Measurements from ENCODE around the gene ARHGAP45. TPM values are rescaled to one million over a fixed set of nuclear protein-coding genes. Genes with fewer than 3 reads are reported as not detected.

The ARHGAP45 gene
- total and polyA plus RNA-seq, 2 of the 8 experiments (the other 6 are each of a cell fraction or from before 2014, with no cell fraction given), result 31.4 to 41.8 TPM

DNA sequence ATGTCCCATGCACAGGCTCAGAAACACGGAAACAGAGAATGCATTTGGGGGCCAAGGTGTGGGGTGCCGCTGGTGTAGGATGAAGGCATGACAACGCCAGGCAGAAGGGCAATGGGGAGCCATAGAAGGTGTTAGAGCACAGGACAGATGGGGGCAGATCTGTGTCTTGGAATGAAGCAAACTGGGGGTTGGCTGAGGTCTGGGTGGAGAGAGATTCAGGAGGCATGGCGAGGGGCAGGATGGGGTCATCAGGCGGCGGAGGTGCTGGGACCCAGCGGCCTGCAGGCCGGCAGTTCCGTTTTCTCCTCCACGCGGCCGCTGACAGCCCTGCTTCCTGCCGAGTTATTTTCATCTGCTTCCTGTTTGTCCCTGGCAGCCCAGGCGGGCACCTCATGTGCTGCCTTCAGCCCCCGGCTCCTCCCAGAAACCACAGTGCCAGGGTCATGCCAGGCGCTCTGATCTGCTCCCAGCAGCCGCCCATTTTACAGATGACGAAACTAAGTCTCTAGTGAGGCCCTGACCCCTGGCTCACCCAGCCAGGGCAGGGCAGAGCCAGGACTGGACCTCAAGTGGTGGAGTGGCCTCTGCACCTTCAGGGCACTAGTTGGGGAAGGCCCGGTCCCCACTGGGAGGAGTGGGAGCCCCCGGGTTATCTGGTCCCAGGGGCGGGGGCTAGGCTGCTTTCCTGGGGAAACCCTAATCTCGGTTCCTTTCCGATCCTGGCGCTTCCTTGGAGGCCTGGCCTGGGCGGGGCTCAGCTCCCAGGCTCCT is 2.2 kb downstream of the ARHGAP45 start:
- no peak overlapping the region for H3K9ac ChIP-seq (replicated peaks in 1 of 4; ENCODE audit: extremely low read depth in 1 of 4, low read depth in 3 of 4, low read length in 3 of 4)
- ChIA-PET CTCF (ENCODE audit: partially characterized antibody) (interaction anchor here (0.7 to 1.9 kb wide), 2 partner anchors 16 to 119 kb away, joined by 3 to 7 read pairs; no protein-coding TSS in a partner anchor), POLR2A (ENCODE audit: partially characterized antibody) (interaction anchor here (1.1 to 7.1 kb wide), 4 partner anchors 11 to 200 kb away, joined by 3 to 72 read pairs (median 50); partner anchors contain the start of gene CIRBP)
- 86% methylated on average over 24 of the region's 25 CpGs; no CpG with 5 or more reads in 1 of the 2 experiments for WGBS, 2 experiments (ENCODE audit: extremely low coverage in 1 of 2, insufficient coverage in 1 of 2, insufficient read length in 1 of 2, insufficient replicate concordance in 2 of 2, low coverage in 1 of 2, low lambda C conversion rate in 2 of 2, missing lambda C conversion rate in 1 of 2)
- H2AFZ ChIP-seq (ENCODE audit: low read length), result no peak overlapping the region
- no peak overlapping the region for H2BK12ac ChIP-seq (ENCODE audit: low read depth, low read length)
- H2AK5ac ChIP-seq (ENCODE audit: low read depth, low read length), result peak overlapping the region; percentile 65; the same call in 1 of the 2 replicates
- DNase-seq (ENCODE audit: low read depth in 1 of 2, low spot score in 2 of 2), result no peak
- H4K91ac ChIP-seq (replicated peaks; ENCODE audit: insufficient read length, low read length), result no peak overlapping the region
- H3K18ac ChIP-seq (ENCODE audit: extremely low read depth, low read length), result no peak overlapping the region
- no peak overlapping the region for H4K8ac ChIP-seq (ENCODE audit: extremely low read depth, insufficient read depth, low read length)
- no peaks in the 10 kb centered on the region for H3K79me2 ChIP-seq (ENCODE audit: control insufficient read depth in 1 of 2, insufficient read depth in 2 of 2, low read length in 2 of 2)
- no peak for FAIRE-seq
- no peak overlapping the region for H3K14ac ChIP-seq (ENCODE audit: insufficient read length)
- no peak overlapping the region for H2BK20ac ChIP-seq (ENCODE audit: low read length)
- no peak overlapping the region for H3K4ac ChIP-seq (replicated peaks; ENCODE audit: insufficient read length, low read depth, low read length)
- peaks cover 14% of the 10 kb centered on the region; the same call in 1 of the 2 replicates for H3K23me2 ChIP-seq (ENCODE audit: low read depth, low read length)
- no peak overlapping the region for H2BK15ac ChIP-seq (ENCODE audit: low read length)
- H4K20me1 ChIP-seq (replicated peaks in 1 of 2; ENCODE audit: control insufficient read depth in 1 of 2, insufficient read depth in 2 of 2, low read length in 2 of 2), result peaks cover 1 to 13% of the 10 kb centered on the region in 2 experiments
- H3K79me1 ChIP-seq (ENCODE audit: low read depth, low read length), result peaks cover 5% of the 10 kb centered on the region
- no peak overlapping the region for H3K4me3 ChIP-seq (ENCODE audit: extremely low read depth in 1 of 4, insufficient read depth in 2 of 4, low read depth in 3 of 4, low read length in 4 of 4)
- peaks cover 0 to 29% (median 17%) of the 10 kb centered on the region in 4 experiments; a peak in 6 of 7 replicates for H3K4me1 ChIP-seq (replicated peaks in 1 of 4; ENCODE audit: control insufficient read depth in 3 of 4, insufficient read depth in 4 of 4, low read length in 3 of 4)
- no peaks in the 10 kb centered on the region; a peak in 1 of 4 replicates for H3K9me3 ChIP-seq (ENCODE audit: insufficient read depth in 2 of 2, low read depth in 1 of 2, low read length in 1 of 2)
- TF ChIP-seq BCL11A (IDR thresholded peaks at IDR 0.05; ENCODE audit: low read depth in 2 of 2, low read length in 2 of 2), result no peak
- TF ChIP-seq JUN (IDR thresholded peaks at IDR 0.05; ENCODE audit: low read depth, low read length), result no peak
- H3K56ac ChIP-seq (replicated peaks; ENCODE audit: insufficient read length, low read depth, low read length), result no peak overlapping the region
- H3K4me2 ChIP-seq (ENCODE audit: insufficient read depth in 1 of 2, low read depth in 2 of 2, low read length in 2 of 2), result no peak overlapping the region
- H3K27me3 ChIP-seq (replicated peaks in 1 of 4; ENCODE audit: control insufficient read depth in 3 of 4, extremely low read depth in 1 of 4, insufficient read depth in 3 of 4, low read length in 3 of 4), result peaks cover 0 to 30% (median 18%) of the 10 kb centered on the region in 4 experiments; a peak in 5 of 7 replicates
- H3K27ac ChIP-seq (ENCODE audit: low read depth, low read length), result no peak overlapping the region
- peaks cover 0 to 6% (median 0%) of the 10 kb centered on the region in 4 experiments; a peak in 1 of 8 replicates for H3K36me3 ChIP-seq (ENCODE audit: control insufficient read depth in 2 of 4, insufficient read depth in 4 of 4, low read length in 3 of 4)
- no peak overlapping the region for H3K23ac ChIP-seq (ENCODE audit: insufficient read length)
- H2BK5ac ChIP-seq (ENCODE audit: low read depth, low read length), result no peak overlapping the region
- H4K5ac ChIP-seq (ENCODE audit: insufficient read length, low read depth, low read length), result no peak overlapping the region
- H2BK120ac ChIP-seq (replicated peaks; ENCODE audit: low read depth, low read length), result no peak overlapping the region
